HG03025 (cell line): ENCODE data around the gene C17orf114.

ENCODE experiments used
- ATAC-seq: cut with Tn5 transposase; IDR thresholded peaks from one replicate; pipeline ENCODE4 v1.9.1; 2021; ENCODE audit warnings: mild to moderate bottlenecking, moderate library complexity; ENCODE audit not compliant: unreplicated experiment, low FRiP score

The C17orf114 gene

GRCh38 chr17:4802228-4802627 lies at the start of gene C17orf114:
Gene C17orf114 (minus strand): TSS chr17:4802328.
- no peak for ATAC-seq

- ATAC-seq = no peak
Observed at GRCh38 chr17:4851084-4851483, 49.0 kb upstream of the C17orf114 start.

- ATAC-seq = no peak
Observed at GRCh38 chr17:4850246-4850645, 48.1 kb upstream of the C17orf114 start.

- ATAC-seq = no peak
Observed at GRCh38 chr17:4849011-4849536, 46.9 kb upstream of the C17orf114 start.

GRCh38 chr17:4846635-4847390 lies 44.7 kb upstream of the C17orf114 start:
- no peak for ATAC-seq

- ATAC-seq = no peak
Observed at GRCh38 chr17:4845118-4845517, 43.0 kb upstream of the C17orf114 start.

GRCh38 chr17:4843321-4844000 lies 41.3 kb upstream of the C17orf114 start:
- no peak for ATAC-seq

- ATAC-seq = no peak
Observed at GRCh38 chr17:4842376-4842775, 40.2 kb upstream of the C17orf114 start.

GRCh38 chr17:4840893-4841242 lies 38.7 kb upstream of the C17orf114 start:
- no peak for ATAC-seq

- no peak for ATAC-seq
Observed at GRCh38 chr17:4839965-4840892, 38.1 kb upstream of the C17orf114 start.

GRCh38 chr17:4839221-4839620 lies 37.1 kb upstream of the C17orf114 start:
- ATAC-seq = no peak

- ATAC-seq = no peak
Observed at GRCh38 chr17:4838309-4838785, 36.2 kb upstream of the C17orf114 start.

- ATAC-seq = no peak
Observed at GRCh38 chr17:4837471-4838308, 35.6 kb upstream of the C17orf114 start.

- no peak for ATAC-seq
Observed at GRCh38 chr17:4836221-4836620, 34.1 kb upstream of the C17orf114 start.

GRCh38 chr17:4834681-4835020 lies 32.5 kb upstream of the C17orf114 start:
- ATAC-seq = no peak

GRCh38 chr17:4833941-4834680 lies 32.0 kb upstream of the C17orf114 start:
- no peak for ATAC-seq

- ATAC-seq = peak; percentile 86
Observed at GRCh38 chr17:4833178-4833940, 31.2 kb upstream of the C17orf114 start, which contains the start of gene MINK1. Gene MINK1 (plus strand): TSS chr17:4833340. CDS start chr17:4833584, 244 bp downstream.

GRCh38 chr17:4832829-4833177 lies 30.7 kb upstream of the C17orf114 start:
- ATAC-seq = peak; percentile 2
